Epithelial cell of proximal tubule (primary cell): Measurements from ENCODE around the gene RBM39. TPM values are rescaled to one million over a fixed set of nuclear protein-coding genes. Genes with fewer than 3 reads are reported as not detected.
A peak's percentile ranks its signal among the peaks of the same experiment; 100 is the strongest.
"Not testable (repeated sequence)": the region's sequence is repeated elsewhere in the genome, so short reads cannot be mapped to it uniquely, and the experiment has no call there.

ENCODE experiments used
- DNase-seq: peaks from one replicate; pipeline ENCODE4 v3.0.0-alpha.2; 2011; ENCODE audit warnings: low read depth
- H3K4me3 ChIP-seq: 2 replicates; pipeline ENCODE4 v1.5.1; 2011; ENCODE audit warnings: low read depth, mild to moderate bottlenecking, low read length
- total RNA-seq: library from RNA; depleted of rRNA; stranded (reverse); fragments of >200 nt; gene quantifications from 2 replicates; pipeline ENCODE4 v1.2.3, GENCODE V29; 2015
- TF ChIP-seq, protein P1 (sequence below): conservative IDR thresholded peaks from 2 replicates; pipeline ENCODE4 v1.5.1; 2012; ENCODE audit warnings: low read depth, mild to moderate bottlenecking, low read length

Gene RBM39
- 117 and 148 TPM in 2 replicates for total RNA-seq

GRCh38 chr20:35741892-35742740 lies at the start of gene RBM39:
Gene RBM39 (minus strand): TSS chr20:35742260. CDS start chr20:35740874, 1,386 bp downstream.
- DNase-seq: peak; percentile 99
- TF ChIP-seq, protein P1, sequence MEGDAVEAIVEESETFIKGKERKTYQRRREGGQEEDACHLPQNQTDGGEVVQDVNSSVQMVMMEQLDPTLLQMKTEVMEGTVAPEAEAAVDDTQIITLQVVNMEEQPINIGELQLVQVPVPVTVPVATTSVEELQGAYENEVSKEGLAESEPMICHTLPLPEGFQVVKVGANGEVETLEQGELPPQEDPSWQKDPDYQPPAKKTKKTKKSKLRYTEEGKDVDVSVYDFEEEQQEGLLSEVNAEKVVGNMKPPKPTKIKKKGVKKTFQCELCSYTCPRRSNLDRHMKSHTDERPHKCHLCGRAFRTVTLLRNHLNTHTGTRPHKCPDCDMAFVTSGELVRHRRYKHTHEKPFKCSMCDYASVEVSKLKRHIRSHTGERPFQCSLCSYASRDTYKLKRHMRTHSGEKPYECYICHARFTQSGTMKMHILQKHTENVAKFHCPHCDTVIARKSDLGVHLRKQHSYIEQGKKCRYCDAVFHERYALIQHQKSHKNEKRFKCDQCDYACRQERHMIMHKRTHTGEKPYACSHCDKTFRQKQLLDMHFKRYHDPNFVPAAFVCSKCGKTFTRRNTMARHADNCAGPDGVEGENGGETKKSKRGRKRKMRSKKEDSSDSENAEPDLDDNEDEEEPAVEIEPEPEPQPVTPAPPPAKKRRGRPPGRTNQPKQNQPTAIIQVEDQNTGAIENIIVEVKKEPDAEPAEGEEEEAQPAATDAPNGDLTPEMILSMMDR: peak; percentile 47
- H3K4me3 ChIP-seq: peak within 1 kb of the TSS; percentile 98

- TF ChIP-seq, protein P1: no peak
- H3K4me3 ChIP-seq: no peak overlapping the region
- DNase-seq: peak; percentile 71
Measured at GRCh38 chr20:35791821-35792220, 49.8 kb upstream of the RBM39 start.

GRCh38 chr20:35791097-35791496 lies 49.0 kb upstream of the RBM39 start:
- DNase-seq: no peak
- TF ChIP-seq, protein P1: no peak
- no peak overlapping the region for H3K4me3 ChIP-seq

DNA sequence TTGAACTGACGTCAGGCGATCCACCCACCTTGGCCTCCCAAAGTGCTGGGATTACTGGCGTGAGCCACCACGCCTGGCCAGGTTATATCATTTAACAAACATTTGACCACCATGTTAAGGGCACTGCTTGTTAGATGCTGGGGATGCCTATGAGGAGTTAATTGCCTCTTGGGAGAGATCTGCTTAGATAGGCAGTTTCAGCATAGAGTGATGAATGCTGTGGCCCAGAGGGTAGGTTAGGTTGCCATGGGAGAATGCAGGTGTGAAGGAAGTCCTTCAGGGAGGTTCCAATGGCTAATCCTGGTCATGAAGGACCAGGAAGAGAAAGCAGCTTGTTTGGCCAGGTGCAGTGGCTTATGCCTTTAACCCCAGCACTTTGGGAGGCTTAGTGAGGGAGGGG lies 46.7 kb upstream of the RBM39 start:
- no peak for DNase-seq
- TF ChIP-seq, protein P1: no peak
- H3K4me3 ChIP-seq: no peak overlapping the region

DNA sequence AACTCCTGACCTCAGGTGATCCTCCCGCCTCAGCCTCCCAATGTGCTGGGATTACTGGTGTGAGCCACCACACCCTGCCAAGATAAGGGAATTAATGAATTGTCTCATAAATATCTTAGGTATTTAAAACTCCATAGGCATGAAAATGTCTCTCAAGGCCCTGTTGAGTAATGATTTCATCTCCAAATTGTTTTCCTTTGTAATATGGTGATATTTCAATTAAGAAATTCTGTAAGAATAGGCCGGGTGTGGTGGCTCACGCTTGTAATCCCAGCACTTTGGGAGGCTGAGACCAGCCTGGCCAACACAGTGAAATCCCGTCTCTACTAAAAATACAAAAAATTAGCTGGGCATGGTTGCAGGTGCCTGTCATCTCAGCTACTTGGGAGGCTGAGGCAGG lies 43.5 kb upstream of the RBM39 start:
- not testable (repeated sequence) for DNase-seq, H3K4me3 ChIP-seq

DNA sequence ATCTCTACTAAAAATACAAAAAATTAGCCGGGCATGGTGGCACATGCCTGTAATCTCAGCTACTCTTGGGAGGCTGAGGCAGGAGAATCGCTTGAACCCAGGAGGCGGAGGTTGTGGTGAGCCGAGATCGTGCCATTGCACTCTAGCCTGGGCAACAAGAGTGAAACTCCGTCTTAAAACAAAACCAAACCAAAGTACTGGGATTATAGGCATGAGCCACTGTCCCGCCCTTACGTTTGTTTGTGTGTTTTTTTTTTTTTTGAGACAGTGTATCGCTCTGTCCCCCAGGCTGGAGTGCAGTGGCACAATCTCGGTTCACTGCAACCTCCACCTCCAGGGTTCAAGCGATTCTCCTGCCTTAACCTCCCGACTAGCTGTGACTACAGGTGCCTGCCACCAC lies 41.8 kb upstream of the RBM39 start:
- H3K4me3 ChIP-seq, DNase-seq: not testable (repeated sequence)

GRCh38 chr20:35776513-35777101 lies 34.5 kb upstream of the RBM39 start:
- TF ChIP-seq, protein P1: no peak
- no peak for DNase-seq
- no peak overlapping the region for H3K4me3 ChIP-seq

DNA sequence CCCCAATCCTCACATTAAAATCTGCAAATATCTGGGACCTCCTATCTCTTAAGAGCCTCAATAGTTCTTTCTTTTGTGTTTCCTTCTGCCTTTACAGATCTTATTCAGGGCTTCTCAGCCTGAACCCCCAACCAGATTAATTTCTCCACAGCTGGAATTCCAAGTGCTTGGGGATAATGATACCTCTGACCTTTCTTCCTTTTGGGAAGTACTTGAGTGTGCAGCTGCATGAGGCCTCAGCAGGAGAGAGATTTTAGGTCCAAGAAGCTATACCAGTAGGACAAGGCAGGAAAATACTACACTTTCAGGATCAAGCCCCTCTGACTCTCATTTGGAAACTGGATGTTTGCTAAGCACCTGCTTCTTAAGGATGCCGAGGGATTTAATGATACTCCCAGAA lies 32.3 kb upstream of the RBM39 start:
- no peak overlapping the region for H3K4me3 ChIP-seq
- TF ChIP-seq, protein P1: no peak
- DNase-seq: no peak
